NCI-H1694 treated with DMSO at 0.1 percent for 48 hours (cell line): ENCODE data around the gene GNGT2.

Experiments used
- DNase-seq: peaks from one replicate; lab custom pipeline; 2025; lab: John Stamatoyannopoulos, UW

Gene GNGT2

GRCh38 chr17:49229076-49229804, 18.9 kb upstream of the GNGT2 start:
- DNase-seq: no peak

- peak; percentile 4 for DNase-seq
These were observed 17.3 kb upstream of the GNGT2 start for GRCh38 chr17:49227436-49228261.

GRCh38 chr17:49226771-49227435, 16.5 kb upstream of the GNGT2 start:
- no peak for DNase-seq

- no peak for DNase-seq
These were observed 15.3 kb upstream of the GNGT2 start for GRCh38 chr17:49225554-49226236.

GRCh38 chr17:49224997-49225337, 14.6 kb upstream of the GNGT2 start:
- DNase-seq: no peak

GRCh38 chr17:49224198-49224996, 14.0 kb upstream of the GNGT2 start:
- DNase-seq: no peak

- no peak for DNase-seq
These were observed 13.3 kb upstream of the GNGT2 start for GRCh38 chr17:49223517-49224197.

- no peak for DNase-seq
These were observed 12.8 kb upstream of the GNGT2 start for GRCh38 chr17:49223168-49223516.

GRCh38 chr17:49219987-49220386, 9.6 kb upstream of the GNGT2 start:
- DNase-seq: no peak

- DNase-seq: no peak
These were observed 8.9 kb upstream of the GNGT2 start for GRCh38 chr17:49218941-49219913.

GRCh38 chr17:49217651-49218413, 7.5 kb upstream of the GNGT2 start:
- no peak for DNase-seq

- no peak for DNase-seq
These were observed 6.7 kb upstream of the GNGT2 start for GRCh38 chr17:49216953-49217650.

- DNase-seq: no peak
These were observed 6.1 kb upstream of the GNGT2 start for GRCh38 chr17:49216482-49216881.

- no peak for DNase-seq
These were observed 4.4 kb upstream of the GNGT2 start for GRCh38 chr17:49214676-49215360.

GRCh38 chr17:49213847-49214246, 3.5 kb upstream of the GNGT2 start:
- no peak for DNase-seq

GRCh38 chr17:49213399-49213798, 3.0 kb upstream of the GNGT2 start:
- no peak for DNase-seq

GRCh38 chr17:49209061-49209571, 1.3 kb downstream of the GNGT2 start:
- no peak for DNase-seq

- no peak for DNase-seq
These were observed 5.9 kb downstream of the GNGT2 start for GRCh38 chr17:49204516-49204915.
